HCT116 (cell line): ENCODE measurements around the gene ZNF536. TPM values are rescaled to one million over a fixed set of nuclear protein-coding genes. Genes with fewer than 3 reads are reported as not detected.

Experiments
- ATAC-seq: fragments of 200-7000 bp; cut with Tn5 transposase; 2 replicates; pipeline ENCODE4 v1.9.1; 2020; ENCODE audit warnings: mild to moderate bottlenecking, moderate library complexity
- BruUV-seq: library from RNA; stranded (reverse); fragments of 400-500 nt; replicated peaks from 2 replicates; lab custom pipeline; 2021; lab: Mats Ljungman, UMichigan
- CTCF ChIA-PET: fragments of 300-600 bp; sonication (Branson Sonifier 250); formaldehyde crosslinking; loops from one replicate; lab custom pipeline; 2021; ENCODE audit warnings: antibody characterized with exemption; lab: Charles Lee
- POLR2A ChIA-PET: fragments of 300-600, 350-600 bp; sonication (Branson Sonifier 250); formaldehyde crosslinking; loops from one replicate; lab custom pipeline; 2021; ENCODE audit warnings: antibody characterized with exemption; lab: Charles Lee
- RAD21 ChIA-PET, 2 experiments: fragments of 300-600 bp; sonication (Branson Sonifier 250); formaldehyde crosslinking; loops; one replicate each; lab custom pipeline; 2023; ENCODE audit warnings: low total read pairs in 2 of 2; ENCODE audit not compliant: uncharacterized antibody in 2 of 2, unreplicated experiment in 2 of 2, low non-redundant PET in 1 of 2; lab: Charles Lee
- DNase-seq: peaks from one replicate; pipeline ENCODE4 v3.0.0-alpha.2; 2010; ENCODE audit warnings: low read depth, low spot score
- H2AFZ ChIP-seq: fragments of 200-600 bp; shearing (Covaris generic), sonication (generic); 2 replicates; pipeline ENCODE4 v1.6.1; 2017; ENCODE audit warnings: low read depth, mixed run types, mixed read lengths, antibody characterized with exemption, low read length; ENCODE audit not compliant: poor library complexity, severe bottlenecking
- H3K27ac ChIP-seq: 2 replicates; pipeline ENCODE4 v1.5.1; 2012; ENCODE audit warnings: low read depth, low read length
- H3K27me3 ChIP-seq: fragments of 200-600 bp; sonication (generic); 2 replicates; pipeline ENCODE4 v1.6.1; 2016; ENCODE audit warnings: mixed run types, low read length, mixed read lengths; ENCODE audit not compliant: insufficient read depth
- H3K36me3 ChIP-seq, 2 experiments: fragments of 200-500 bp in 1 of 2; fragments of 200-600 bp in 1 of 2; sonication (Bioruptor generic) in 1 of 2; sonication (generic) in 1 of 2; 2 replicates each; pipeline versions ENCODE4 v1.5.1 to v1.6.1; 2014 to 2016; ENCODE audit warnings: low read length in 2 of 2, inconsistent platforms in 1 of 2, mixed read lengths in 1 of 2, mixed run types in 1 of 2; ENCODE audit not compliant: insufficient read depth in 2 of 2, control insufficient read depth in 1 of 2
- H3K4me1 ChIP-seq, 2 experiments: fragments of 200-600 bp in 1 of 2; sonication (generic) in 1 of 2; 2 replicates each; pipeline versions ENCODE4 v1.5.1 to v1.6.1; 2012 to 2017; ENCODE audit warnings: low read length in 2 of 2, inconsistent platforms in 1 of 2, mild to moderate bottlenecking in 1 of 2, mixed read lengths in 1 of 2, mixed run types in 1 of 2, moderate library complexity in 1 of 2; ENCODE audit not compliant: insufficient read depth in 2 of 2, control insufficient read depth in 1 of 2
- H3K4me2 ChIP-seq: fragments of 200-600 bp; sonication (generic); 2 replicates; pipeline ENCODE4 v1.6.1; 2017; ENCODE audit warnings: mixed run types, low read length, mixed read lengths
- H3K4me3 ChIP-seq, 2 experiments: fragments of 200-600 bp in 1 of 2; sonication (generic) in 1 of 2; replicated peaks in 1 of 2; 2 replicates each; pipeline ENCODE4 v1.5.1; 2011 to 2016; ENCODE audit warnings: low read length in 2 of 2, control low read depth in 1 of 2, low read depth in 1 of 2, mild to moderate bottlenecking in 1 of 2, mixed read lengths in 1 of 2, mixed run types in 1 of 2
- H3K79me2 ChIP-seq: fragments of 200-600 bp; sonication (generic); 2 replicates; pipeline ENCODE4 v1.6.1; 2017; ENCODE audit warnings: mild to moderate bottlenecking, mixed run types, low read length, moderate library complexity, mixed read lengths; ENCODE audit not compliant: insufficient read depth
- H3K9ac ChIP-seq: fragments of 200-600 bp; sonication (generic); 2 replicates; pipeline ENCODE4 v1.6.1; 2016; ENCODE audit warnings: low read length, mixed read lengths
- H3K9me2 ChIP-seq: fragments of 200-600 bp; sonication (generic), shearing (Covaris generic); 2 replicates; pipeline ENCODE4 v1.6.1; 2017; ENCODE audit warnings: mixed run types, mild to moderate bottlenecking, moderate library complexity; ENCODE audit not compliant: insufficient read depth
- H3K9me3 ChIP-seq, 2 experiments: fragments of 200-500 bp in 1 of 2; fragments of 200-600 bp in 1 of 2; sonication (Bioruptor generic) in 1 of 2; sonication (generic) in 1 of 2; 2 replicates each; pipeline ENCODE4 v1.6.1; 2014 to 2017; ENCODE audit warnings: low read length in 2 of 2, mixed read lengths in 2 of 2, inconsistent platforms in 1 of 2, low read depth in 1 of 2, mild to moderate bottlenecking in 1 of 2, mixed run types in 1 of 2, moderate library complexity in 1 of 2; ENCODE audit not compliant: control insufficient read depth in 1 of 2, insufficient read depth in 1 of 2
- H4K20me1 ChIP-seq: fragments of 200-600 bp; sonication (generic), shearing (Covaris generic); 2 replicates; pipeline ENCODE4 v1.6.1; 2017; ENCODE audit warnings: mixed run types, mild to moderate bottlenecking, moderate library complexity; ENCODE audit not compliant: insufficient read depth
- ATF3 ChIP-seq: IDR thresholded peaks from 2 replicates; pipeline ENCODE4 v1.6.1; 2012
- CBX3 ChIP-seq: IDR thresholded peaks from 2 replicates; pipeline ENCODE4 v1.6.1; 2012; ENCODE audit warnings: low read depth
- CTCF ChIP-seq, 3 experiments: fragments of 200-600 bp in 1 of 3; sonication (generic) in 1 of 3; IDR thresholded peaks in 2 of 3; conservative IDR thresholded peaks in 1 of 3; 2 replicates each; pipeline ENCODE4 v1.5.1; 2012 to 2017; ENCODE audit warnings: low read depth in 2 of 3, low read length in 2 of 3, antibody characterized with exemption in 1 of 3, borderline replicate concordance in 1 of 3, control low read depth in 1 of 3, mild to moderate bottlenecking in 1 of 3, mixed read lengths in 1 of 3, mixed run types in 1 of 3, moderate library complexity in 1 of 3; ENCODE audit not compliant: insufficient read depth in 1 of 3
- EGR1 ChIP-seq: IDR thresholded peaks from 2 replicates; pipeline ENCODE4 v1.6.1; 2012; ENCODE audit warnings: low read depth
- ELF1 ChIP-seq: IDR thresholded peaks from 2 replicates; pipeline ENCODE4 v1.6.1; 2012; ENCODE audit warnings: low read depth, borderline replicate concordance
- EZH2 ChIP-seq: fragments of 200-600 bp; sonication (generic); IDR thresholded peaks from 2 replicates; pipeline ENCODE4 v1.6.1; 2017; ENCODE audit warnings: antibody characterized with exemption, mixed run types
- EZH2phosphoT487 ChIP-seq: fragments of 200-600 bp; IDR thresholded peaks from 2 replicates; pipeline ENCODE4 v1.6.1; 2018; ENCODE audit warnings: antibody characterized with exemption, borderline replicate concordance
- FOSL1 ChIP-seq: IDR thresholded peaks from 2 replicates; pipeline ENCODE4 v1.6.1; 2012; ENCODE audit warnings: low read depth
- JUND ChIP-seq: IDR thresholded peaks from 2 replicates; pipeline ENCODE4 v1.6.1; 2012
- MAX ChIP-seq: IDR thresholded peaks from 2 replicates; pipeline ENCODE4 v1.6.1; 2012
- POLR2A ChIP-seq: IDR thresholded peaks from 2 replicates; pipeline ENCODE4 v1.7.0; 2011; ENCODE audit warnings: borderline replicate concordance; ENCODE audit not compliant: insufficient read depth, insufficient read length; ENCODE audit errors: extremely low read depth
- POLR2AphosphoS5 ChIP-seq: IDR thresholded peaks from 2 replicates; pipeline ENCODE4 v1.6.1; 2011; ENCODE audit warnings: mild to moderate bottlenecking, low read depth, low read length, moderate library complexity
- SIN3A ChIP-seq: IDR thresholded peaks from 2 replicates; pipeline ENCODE4 v1.6.1; 2012; ENCODE audit warnings: low read depth
- SP1 ChIP-seq: IDR thresholded peaks from 2 replicates; pipeline ENCODE4 v1.6.1; 2012; ENCODE audit warnings: low read depth
- SRF ChIP-seq: IDR thresholded peaks from 2 replicates; pipeline ENCODE4 v1.6.1; 2012; ENCODE audit warnings: low read depth
- ZBTB33 ChIP-seq: IDR thresholded peaks from 2 replicates; pipeline ENCODE4 v1.6.1; 2011; ENCODE audit warnings: mild to moderate bottlenecking, low read length, moderate library complexity; ENCODE audit not compliant: insufficient replicate concordance; ENCODE audit errors: extremely low read depth
- ZFX ChIP-seq: fragments of 450-650 bp; IDR thresholded peaks from 2 replicates; pipeline ENCODE4 v1.6.1; 2017
- intact Hi-C: fragments of 100-400 bp; cut with micrococcal nuclease; formaldehyde crosslinking; loops from 2 replicates; pipeline ENCODE4 v1.10.0; 2022
- total RNA-seq: library from RNA; stranded (reverse); gene quantifications from one replicate; pipeline ENCODE4 v1.2.1, GENCODE V29; 2021; ENCODE audit not compliant: unreplicated experiment

The ZNF536 gene
- total RNA-seq, 1 experiment from 2014 or later = not detected

GRCh38 chr19:30535011-30535410, 162.8 kb downstream of the ZNF536 start:
- no peak for ATAC-seq
- TF ChIP-seq SIN3A (no peak), MAX (no peak), ELF1 (no peak), ZFX (no peak), POLR2AphosphoS5 (no peak), CTCF (IDR thresholded peaks at IDR 0.05 in 2 of 3, conservative IDR thresholded peaks at IDR 0.05 in 1 of 3; ENCODE audit: borderline replicate concordance in 1 of 3, insufficient read depth in 1 of 3, low read depth in 2 of 3, low read length in 2 of 3) (no peak), EZH2phosphoT487 (no peak), ZBTB33 (no peak), SP1 (no peak), ATF3 (no peak), FOSL1 (no peak), CBX3 (no peak), EGR1 (no peak), EZH2 (no peak), JUND (no peak), POLR2A (no peak), SRF (no peak)
- TF ChIP-seq, all 23 proteins: peak for 0

More at GRCh38 chr19:30535011-30535410, 162.8 kb downstream of the ZNF536 start:
- RAD21 ChIA-PET = no interaction called here
- Histone ChIP-seq H4K20me1 (no peaks in the 10 kb centered on the region), H2AFZ (no peak overlapping the region), H3K9me2 (no peaks in the 10 kb centered on the region), H3K9me3 (no peaks in the 10 kb centered on the region), H3K27ac (no peak overlapping the region), H3K27me3 (0 out of 2 replicates have a peak, but pooled peaks cover 9% of the 10 kb centered on the region), H3K79me2 (no peaks in the 10 kb centered on the region), H3K4me3 (no peak overlapping the region), H3K9ac (no peak overlapping the region), H3K4me2 (no peak overlapping the region), H3K4me1 (no peaks in the 10 kb centered on the region), H3K36me3 (no peaks in the 10 kb centered on the region)
- CTCF ChIA-PET = no interaction called here
- BruUV-seq = no TSS peak
- POLR2A ChIA-PET = no interaction called here
- DNase-seq = no peak
- intact Hi-C loops = no loop called here
